ENCODE data around the gene CEP95.

DNA sequence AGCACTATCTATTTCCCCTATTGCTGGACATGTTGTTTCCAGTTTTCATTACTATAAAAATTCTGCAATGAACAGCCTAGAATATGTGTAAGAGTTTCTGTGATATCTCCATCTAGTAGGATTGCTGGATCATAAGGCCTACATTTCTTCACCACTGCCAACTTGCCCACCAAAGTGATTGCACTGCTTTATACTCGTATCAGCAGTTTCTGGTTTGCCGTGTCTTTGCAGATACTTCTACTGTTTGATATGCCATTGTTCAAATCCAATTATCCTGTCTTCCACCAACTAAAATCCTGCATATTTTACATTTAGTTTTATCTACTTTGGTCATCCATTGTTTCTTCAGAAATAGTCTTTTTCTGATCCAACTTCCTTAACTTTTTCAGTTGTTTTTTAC lies 21.1 kb downstream of the CEP95 start:
- TF ChIP-seq CTCF (IDR thresholded peaks at IDR 0.05), result no peak
- no peak for TF ChIP-seq EP300 (IDR thresholded peaks at IDR 0.05)
- no peak for TF ChIP-seq POLR2A (IDR thresholded peaks at IDR 0.05)

All from ovary (tissue), 3 donors.